Stimulated activated CD8-positive, alpha-beta memory T cell treated with anti-CD3 and anti-CD28 coated beads, Interleukin-4, amount 100 ng/mL, for 4 hours (primary cell): ENCODE data around the gene C2orf68.
A peak's percentile ranks its signal among the peaks of the same experiment; 100 is the strongest.
"Not testable (repeated sequence)": the region's sequence is repeated elsewhere in the genome, so short reads cannot be mapped to it uniquely, and the experiment has no call there.

Source experiments
- DNase-seq, 2 donors: peaks; one replicate each; pipeline ENCODE4 v3.0.0-alpha.2; 2020; ENCODE audit warnings: low read depth in 2 of 2, low spot score in 1 of 2

C2orf68 gene

GRCh38 chr2:85599468-85600234, 12.2 kb downstream of the C2orf68 start:
- no peak for DNase-seq

DNA sequence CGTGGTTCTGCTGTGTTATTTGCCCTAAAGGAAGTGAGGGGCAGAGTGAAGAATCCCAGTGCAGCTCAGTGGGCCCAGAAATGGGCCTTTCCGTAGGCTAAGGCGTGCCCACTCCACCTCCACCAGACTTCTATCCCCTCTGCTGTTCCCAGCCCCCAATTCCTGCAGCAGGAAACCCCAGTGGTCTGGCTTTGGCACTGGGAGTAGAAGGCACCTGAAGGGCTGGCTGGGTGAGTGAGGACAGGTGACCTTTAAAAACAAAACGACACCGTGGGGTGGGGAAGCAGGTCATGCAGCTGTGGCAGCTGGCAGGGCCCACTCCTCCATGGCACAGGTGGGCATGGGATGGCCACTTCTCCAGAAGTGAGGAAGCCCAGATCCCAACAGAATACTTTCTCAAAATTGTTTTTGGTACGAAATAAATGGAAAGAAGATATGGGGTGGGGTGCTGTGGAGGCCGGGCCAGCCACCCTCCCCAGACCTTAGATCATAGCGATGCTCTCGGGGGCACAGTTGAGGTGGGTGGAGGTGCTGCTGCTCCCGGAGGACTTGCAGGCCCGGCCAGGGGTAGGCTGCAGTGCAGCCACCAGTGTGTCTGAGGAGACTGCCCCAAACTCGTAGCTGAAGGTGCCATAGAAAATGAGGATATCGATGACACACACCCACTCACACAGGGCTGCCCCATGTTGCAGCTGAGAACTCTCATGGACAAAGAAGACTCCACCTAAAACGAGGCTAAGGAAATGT, 13.1 kb downstream of the C2orf68 start:
- DNase-seq = no peak

GRCh38 chr2:85597241-85597640, 14.6 kb downstream of the C2orf68 start:
- no peak for DNase-seq

DNA sequence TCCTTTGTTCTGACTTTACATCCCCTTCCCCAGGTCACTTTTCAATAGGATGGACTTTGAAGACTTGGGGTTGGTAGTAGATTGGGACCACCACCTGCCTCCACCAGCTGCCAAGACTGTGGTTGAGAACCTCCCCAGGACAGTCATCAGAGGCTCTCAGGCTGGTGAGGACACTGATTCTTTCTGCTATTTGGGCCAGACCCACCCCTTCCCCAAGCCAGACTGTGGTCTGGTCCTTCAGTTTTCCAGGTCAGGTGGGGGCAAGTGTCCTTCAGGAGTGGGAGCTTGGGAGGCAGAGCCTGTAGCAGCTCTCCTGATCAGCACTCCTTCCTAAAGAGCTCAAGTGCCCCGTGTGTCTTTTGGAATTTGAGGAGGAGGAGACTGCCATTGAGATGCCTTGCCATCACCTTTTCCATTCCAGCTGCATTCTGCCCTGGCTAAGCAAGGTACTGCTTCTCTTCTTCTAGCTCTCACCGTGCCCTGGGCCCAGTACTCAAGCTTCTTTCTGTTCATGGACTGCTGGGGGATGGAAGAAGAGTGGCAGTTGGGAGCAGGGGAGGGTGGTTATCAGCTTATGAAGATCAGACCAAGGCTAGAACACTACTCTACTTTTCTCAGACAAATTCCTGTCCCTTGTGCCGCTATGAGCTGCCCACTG, 15.3 kb downstream of the C2orf68 start:
- DNase-seq = no peak

DNA sequence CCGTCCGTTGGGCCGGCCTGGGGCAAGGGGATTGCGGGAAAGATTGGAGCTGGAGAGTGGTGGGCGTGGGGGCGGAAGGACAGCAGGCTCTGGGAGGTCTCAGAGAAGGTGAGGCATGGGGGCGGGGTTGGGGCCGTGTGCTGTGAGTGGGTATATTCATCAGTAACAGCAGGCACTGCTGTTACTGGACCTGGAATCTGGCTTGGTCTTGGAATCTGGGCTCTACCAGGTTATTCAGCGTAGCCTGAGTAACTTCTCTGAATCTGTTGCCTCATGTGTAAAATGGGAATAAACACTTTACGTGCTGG, 15.9 kb downstream of the C2orf68 start:
- no peak for DNase-seq

DNA sequence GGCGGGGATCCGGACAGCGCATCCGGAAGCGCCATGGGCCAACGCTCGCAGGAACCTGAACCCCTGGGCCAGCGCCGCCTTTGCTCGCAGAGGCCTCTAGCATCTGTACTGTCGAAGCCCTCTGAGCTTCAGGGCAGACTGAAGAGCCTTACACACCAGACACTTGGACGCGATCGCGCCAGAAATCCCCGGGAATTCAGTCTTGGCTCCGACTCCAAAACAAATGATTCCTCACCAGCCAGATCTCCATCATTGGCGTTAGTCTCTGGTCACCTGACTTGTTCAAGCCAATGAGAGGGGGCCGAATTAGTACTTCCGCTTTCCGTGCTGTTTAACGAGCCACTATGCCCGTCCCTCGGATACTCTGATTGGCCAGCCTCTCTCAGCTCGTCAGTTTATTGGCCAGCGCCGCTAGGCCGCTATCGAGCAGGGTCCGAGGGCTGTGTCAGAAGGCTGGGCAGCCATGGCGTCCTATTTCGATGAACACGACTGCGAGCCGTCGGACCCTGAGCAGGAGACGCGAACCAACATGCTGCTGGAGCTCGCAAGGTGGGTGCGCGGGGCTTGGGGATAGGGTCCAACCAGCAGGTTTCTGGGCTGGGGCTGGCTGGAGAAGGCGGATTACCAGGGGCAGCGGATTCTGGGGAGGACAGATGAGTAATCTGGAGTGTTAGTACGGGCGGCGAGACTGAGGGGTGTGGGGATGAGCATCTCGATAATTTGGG, 16.4 kb downstream of the C2orf68 start, which contains the start of gene RNF181:
RNF181 (plus strand) TSS at position 445 of the 725 bp plus-strand sequence; CDS start at position 464, 19 bp downstream.
- DNase-seq = peak; percentile 80 to 81

DNA sequence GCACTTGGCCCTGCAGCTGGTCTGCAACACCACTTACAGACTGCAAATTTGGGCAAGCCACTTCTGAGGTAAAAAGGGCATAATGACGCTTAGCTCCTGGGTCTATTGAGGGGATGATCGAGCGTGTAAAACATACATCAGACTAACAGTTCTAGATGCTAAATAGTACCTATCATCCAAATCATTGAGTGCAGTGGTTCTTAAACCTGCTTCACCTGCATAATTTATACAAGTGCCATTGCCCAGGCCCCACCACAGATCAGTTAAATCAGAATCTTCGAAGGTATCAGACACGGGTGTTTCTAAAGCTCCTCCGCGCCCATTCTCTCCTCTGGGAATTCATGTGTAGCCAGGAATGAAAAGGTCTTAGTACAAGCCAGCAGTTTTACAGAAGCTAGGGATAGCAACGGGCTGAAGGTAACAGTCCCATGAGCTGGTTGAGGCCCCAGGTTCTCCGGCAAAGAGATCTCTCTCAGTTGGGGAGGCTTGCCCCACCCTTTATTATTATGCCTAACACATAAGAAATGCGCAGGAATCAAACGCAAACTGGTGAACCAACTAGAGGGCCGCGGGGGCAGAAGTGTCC, 17.1 kb downstream of the C2orf68 start:
- DNase-seq = no peak

DNA sequence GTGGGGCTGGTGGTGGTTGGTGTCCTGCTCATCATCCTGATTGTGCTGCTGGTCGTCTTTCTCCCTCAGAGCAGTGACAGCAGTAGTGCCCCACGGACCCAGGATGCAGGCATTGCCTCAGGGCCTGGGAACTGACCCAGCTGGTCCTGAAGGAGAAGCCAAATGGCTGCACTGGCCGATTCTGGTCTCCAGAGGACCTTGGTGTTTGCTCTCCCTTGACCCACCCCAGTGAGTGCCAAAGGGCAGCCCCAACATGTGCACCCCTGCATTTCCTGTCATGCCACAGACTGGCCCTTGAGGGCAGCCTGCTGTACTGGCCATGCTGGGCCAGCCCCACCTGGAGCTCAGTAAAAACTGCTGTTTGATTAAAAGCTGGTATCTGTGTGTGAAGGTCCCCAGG, 18.8 kb downstream of the C2orf68 start:
- DNase-seq = no peak

DNA sequence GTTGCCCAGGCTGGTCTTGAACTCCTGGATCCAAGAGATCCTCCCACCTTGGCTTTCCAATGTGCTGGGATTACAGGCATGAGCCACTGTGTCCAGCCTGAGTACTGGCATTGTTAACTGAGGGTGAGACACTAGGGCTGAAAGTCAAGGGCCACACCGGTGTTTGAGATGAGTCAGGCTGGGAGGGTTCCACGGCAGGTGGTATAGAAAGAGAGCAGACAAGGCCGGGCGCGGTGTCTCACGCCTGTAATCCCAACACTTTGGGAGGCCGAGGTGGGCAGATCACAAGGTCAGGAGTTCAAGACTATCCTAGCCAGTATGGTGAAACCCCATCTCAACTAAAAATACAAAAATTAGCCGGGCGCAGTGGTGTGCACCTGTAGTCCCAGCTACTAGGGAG, 19.6 kb downstream of the C2orf68 start:
- not testable (repeated sequence) for DNase-seq

- no peak for DNase-seq
These were observed 20.3 kb downstream of the C2orf68 start for GRCh38 chr2:85591563-85591962.

DNA sequence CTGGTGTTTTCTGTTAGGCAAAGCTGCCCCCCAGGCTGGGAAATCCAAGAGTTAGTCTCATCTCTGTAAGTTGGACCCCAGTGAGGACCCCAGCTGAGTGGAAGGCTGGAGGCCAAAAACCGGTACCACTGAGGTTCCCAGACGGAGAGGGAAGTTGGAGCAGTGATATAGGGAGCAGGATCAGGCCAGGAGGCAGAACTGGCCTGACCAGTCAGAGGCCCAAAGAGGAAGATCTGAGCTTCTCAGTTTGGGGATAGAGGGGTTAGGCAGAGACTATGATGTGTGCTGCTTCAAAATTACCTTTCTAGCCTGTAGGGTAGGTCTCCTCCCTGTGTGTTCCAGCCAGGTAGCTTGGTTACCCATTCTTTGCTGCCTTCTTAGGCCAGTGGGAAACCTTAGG, 20.9 kb downstream of the C2orf68 start:
- DNase-seq = no peak

GRCh38 chr2:85589982-85590791, 21.7 kb downstream of the C2orf68 start:
- DNase-seq = no peak

GRCh38 chr2:85589181-85589580, 22.7 kb downstream of the C2orf68 start:
- DNase-seq = no peak

- DNase-seq = no peak
These were observed 23.2 kb downstream of the C2orf68 start for GRCh38 chr2:85588645-85589044.

- DNase-seq = no peak
These were observed 23.6 kb downstream of the C2orf68 start for GRCh38 chr2:85588236-85588635.

- no peak for DNase-seq
These were observed 26.1 kb downstream of the C2orf68 start for GRCh38 chr2:85585781-85586105.

DNA sequence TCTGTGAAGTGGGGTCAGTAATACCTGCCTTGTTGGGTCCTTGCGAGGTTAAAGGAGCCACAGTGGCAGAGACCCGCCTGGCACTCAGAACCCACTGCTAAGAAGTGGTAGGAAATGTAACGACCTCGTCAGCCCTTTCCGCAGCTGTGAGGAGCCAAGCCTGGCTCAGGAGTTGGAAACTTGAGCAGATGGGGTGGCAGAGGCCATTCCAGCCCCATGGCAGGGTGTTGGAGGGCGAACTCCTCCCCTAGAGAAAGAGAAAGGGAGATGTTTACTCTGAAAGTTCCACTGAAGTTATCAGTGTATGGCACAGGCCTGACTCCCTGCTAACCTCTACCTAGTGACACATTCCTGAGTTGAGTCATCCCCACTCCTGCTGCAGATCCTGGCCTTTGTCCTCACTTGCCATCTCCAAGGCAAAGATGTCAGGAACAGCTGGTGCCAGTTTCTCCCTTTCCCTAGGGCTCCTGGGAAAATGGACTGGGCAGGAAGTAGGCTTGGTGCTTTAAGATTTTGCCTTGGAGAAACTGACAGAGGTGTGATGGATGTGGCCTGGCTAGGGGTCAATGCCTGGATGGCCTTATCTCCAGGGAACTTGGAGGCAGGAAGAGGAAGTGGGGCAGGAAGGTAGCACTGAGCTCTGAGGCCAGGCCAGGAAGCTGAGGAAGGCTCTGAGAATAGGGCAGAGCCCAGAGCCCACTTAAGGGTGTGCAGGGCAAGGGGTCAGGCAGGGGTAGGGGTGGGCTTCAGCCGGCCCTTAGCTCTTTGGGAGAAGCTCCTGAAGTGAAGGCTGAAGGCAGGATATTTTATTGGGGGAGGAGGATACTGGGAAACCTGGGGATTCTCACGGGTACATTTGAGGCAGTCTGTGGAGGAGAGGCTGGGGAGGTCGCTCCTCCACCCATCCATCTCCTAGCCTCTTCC, 26.7 kb downstream of the C2orf68 start:
- DNase-seq = no peak

- DNase-seq = no peak
These were observed 27.5 kb downstream of the C2orf68 start, which contains the start of gene VAMP5 for GRCh38 chr2:85584354-85584856. Gene VAMP5 (plus strand): TSS chr2:85584431. CDS start chr2:85584491, 60 bp downstream.
